Measurements from ENCODE around the gene COL18A1.

The COL18A1 gene

DNA sequence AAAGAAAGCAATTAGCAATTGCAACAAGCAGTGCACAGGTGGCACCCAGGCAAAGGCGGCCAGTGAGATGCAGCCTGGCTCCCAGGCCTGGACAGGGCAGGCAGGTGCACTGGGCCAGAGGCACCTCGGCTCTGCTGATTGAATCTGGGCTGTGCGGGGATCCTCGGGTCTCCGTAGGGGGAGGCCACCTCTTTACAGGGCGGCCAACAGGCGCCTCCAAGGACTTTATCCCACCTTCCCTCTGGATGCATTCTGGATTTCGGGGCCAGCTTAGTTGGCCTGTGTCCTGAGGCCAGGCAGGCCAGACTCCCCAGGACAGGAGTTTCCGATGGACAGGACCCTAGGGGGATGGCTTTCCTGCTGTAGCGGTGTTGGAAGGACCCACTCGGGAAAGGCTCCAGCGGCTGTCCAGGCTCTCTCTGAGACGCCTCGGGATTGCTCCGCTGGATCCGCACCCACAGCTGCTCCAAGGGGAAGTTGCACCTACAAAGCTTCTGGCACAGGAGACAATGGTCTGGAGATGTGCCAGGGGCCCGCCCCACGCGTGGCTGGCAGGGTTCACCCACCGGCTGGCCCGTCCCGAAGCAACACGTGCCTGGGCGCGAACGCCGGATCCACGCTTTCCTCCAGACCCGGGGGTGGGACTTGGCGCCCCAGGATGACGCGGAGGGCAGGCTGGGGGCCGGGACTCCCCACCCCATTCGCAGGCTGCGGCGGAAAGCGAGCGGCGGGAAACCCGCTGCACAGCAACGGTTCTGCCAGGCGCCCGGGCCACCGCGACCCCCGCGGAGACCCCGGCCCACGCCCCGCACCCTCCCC lies 136.5 kb downstream of the COL18A1 start:
- DNase-seq: peak in 28 of 51 donors; percentile 38 to 79 (median 60)

- peak in 27 of 51 donors; percentile 29 to 80 (median 52) for DNase-seq
Measured at GRCh38 chr21:45542242-45542666, 137.3 kb downstream of the COL18A1 start, which contains the start of gene SLC19A1. TSS of gene SLC19A1 (minus strand) at chr21:45542440. CDS start at chr21:45537959, 4,481 bp downstream.

GRCh38 chr21:45542667-45543370 lies 137.9 kb downstream of the COL18A1 start:
- peak in 3 of 51 donors; percentile 52 to 72 (median 70) for DNase-seq

GRCh38 chr21:45543371-45543709 lies 138.4 kb downstream of the COL18A1 start:
- peak in 7 of 51 donors; percentile 23 to 55 (median 36) for DNase-seq

DNA sequence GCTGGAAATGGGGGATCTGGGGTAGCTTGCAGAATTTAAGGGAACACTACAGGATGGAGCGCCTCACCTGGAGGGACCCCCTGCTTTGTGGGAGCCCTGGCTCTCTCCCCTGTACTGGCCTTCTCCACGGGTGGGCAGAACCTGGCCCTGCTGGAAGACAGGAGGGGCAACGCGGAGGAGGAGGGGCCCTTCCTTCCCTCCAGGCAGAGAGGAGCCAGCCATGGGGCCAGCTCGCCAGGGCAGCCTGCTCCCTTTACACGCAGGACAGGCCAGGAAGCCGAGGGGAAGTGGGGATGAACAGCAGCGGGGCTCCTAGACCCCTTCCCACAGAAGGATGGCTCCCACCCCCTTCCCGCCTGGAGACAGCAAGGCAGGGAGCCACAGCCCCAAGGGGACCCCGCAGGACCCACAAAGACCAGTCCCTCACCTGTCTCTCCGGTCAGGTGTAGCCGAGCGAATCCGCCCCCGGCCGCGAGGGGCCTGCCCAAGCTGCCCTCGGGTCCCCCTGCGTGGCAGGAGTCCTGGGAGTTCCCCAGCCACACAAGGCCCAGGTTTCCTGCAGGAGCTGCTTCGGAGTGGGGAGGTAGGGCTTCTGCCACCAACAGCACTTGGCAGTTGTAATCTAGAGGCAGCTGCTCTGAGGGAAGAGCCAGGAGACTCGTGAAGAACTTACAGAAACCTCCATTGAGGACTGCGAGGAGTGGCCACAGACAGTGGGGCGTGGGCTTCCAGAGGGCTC lies 138.9 kb downstream of the COL18A1 start:
- no peak for DNase-seq

- no peak for DNase-seq
Measured at GRCh38 chr21:45544449-45545235, 139.7 kb downstream of the COL18A1 start.

GRCh38 chr21:45545236-45545570 lies 140.2 kb downstream of the COL18A1 start:
- DNase-seq: no peak

- no peak for DNase-seq
Measured at GRCh38 chr21:45545691-45546531, 140.9 kb downstream of the COL18A1 start.

- DNase-seq: no peak
Measured at GRCh38 chr21:45546636-45547544, 141.9 kb downstream of the COL18A1 start.

DNA sequence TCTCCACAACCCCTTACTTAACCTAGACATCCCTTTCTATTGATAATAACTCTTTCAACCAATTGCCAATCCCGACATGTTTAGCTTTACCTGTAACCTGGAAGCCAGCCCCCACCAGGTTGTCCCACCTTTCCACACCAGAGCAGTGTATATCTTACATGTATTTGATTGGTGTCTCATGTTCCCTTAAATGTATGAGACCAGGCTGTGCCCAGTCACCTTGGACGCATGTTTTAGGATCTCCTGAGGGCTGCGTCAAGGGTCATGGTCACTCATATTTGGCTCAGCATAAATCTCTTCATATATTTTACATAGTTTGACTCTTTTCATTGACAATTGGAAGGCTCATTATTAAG lies 142.6 kb downstream of the COL18A1 start:
- no peak for DNase-seq

- no peak for DNase-seq
Measured at GRCh38 chr21:45548711-45549491, 143.9 kb downstream of the COL18A1 start.

GRCh38 chr21:45549626-45550463 lies 144.9 kb downstream of the COL18A1 start:
- no peak for DNase-seq

DNA sequence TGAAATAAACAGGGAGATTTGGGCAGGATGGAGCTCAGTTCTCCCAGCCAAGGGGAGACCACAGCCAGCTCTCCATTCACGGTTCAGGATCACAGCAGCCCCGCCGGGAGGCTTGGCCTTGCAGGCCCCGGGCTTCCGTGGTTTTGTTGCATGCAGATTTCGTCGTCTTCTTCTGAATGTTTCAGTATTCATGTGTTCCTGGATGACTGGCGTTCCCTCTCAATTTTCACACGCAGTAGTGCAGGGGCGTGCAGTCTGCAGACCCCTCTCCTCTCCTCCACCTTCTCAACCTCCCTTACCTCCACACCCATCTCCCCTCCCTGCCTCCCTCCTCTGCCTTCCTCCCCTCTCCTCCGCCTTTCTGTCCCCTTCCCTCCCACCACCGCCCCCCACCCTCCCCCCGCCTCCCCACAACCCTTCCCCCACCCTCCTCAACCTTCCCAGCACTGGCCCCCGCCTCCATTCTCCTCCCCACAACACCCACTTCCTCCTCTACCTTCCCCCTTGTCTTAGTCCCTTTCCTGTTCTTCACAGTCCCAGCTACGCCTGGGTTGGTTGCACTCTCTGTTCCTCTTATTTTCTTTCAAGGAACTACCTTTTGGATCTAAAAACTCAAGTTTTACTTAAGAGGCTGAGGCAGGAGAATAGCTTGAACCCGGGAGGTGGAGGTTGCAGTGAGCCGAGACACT lies 145.7 kb downstream of the COL18A1 start:
- peak in 1 of 51 donors; percentile 5 for DNase-seq

- DNase-seq: no peak
Measured at GRCh38 chr21:45551316-45551715, 146.4 kb downstream of the COL18A1 start.

GRCh38 chr21:45551783-45552695 lies 147.1 kb downstream of the COL18A1 start:
- no peak for DNase-seq
